Hepatocyte (in vitro differentiated cells): ENCODE data around the gene MDFIC2.

Experiments
- EZH2 ChIP-seq: fragments of 200-600 bp; sonication (generic); IDR thresholded peaks from 2 replicates; pipeline ENCODE4 v1.6.1; 2016; ENCODE audit warnings: antibody characterized with exemption, mild to moderate bottlenecking, borderline replicate concordance
- TF ChIP-seq, protein P1 (sequence below): fragments of 200-600 bp; sonication (generic); IDR thresholded peaks from 2 replicates; pipeline ENCODE4 v1.5.1; 2016; ENCODE audit warnings: antibody characterized with exemption, mild to moderate bottlenecking; ENCODE audit not compliant: poor library complexity

DNA sequence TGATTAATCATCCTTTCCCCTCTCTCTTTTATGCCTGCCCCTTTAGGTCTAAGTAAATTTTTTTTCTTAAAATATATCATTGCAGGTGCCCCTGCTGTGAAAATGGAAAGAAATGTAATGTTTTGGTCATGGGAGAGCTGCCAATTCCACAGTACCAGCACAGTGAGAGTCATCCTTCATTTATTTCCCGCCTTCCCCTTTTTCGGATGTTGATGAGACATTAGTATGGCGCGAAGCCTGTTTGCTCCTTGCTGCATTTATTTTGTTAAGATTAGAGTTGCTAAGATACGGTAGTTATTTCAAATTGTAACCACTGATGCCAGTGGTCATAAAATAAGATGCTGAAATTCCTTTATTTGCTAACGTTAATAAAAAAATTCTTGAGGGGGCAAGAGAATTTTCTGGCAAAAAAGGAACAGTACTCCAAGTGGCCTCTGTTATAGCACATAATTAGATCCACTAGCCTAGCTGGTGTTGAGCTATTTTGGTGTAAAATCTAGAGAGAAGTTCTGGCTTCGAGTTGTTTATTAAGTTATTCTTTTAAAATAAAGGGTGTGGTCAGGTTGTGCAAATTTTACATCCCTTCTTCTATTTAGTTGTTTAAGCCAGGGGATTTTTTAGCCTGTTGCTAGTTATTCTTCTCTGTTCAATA, 62.8 kb downstream of the MDFIC2 start:
- TF ChIP-seq, protein P1, sequence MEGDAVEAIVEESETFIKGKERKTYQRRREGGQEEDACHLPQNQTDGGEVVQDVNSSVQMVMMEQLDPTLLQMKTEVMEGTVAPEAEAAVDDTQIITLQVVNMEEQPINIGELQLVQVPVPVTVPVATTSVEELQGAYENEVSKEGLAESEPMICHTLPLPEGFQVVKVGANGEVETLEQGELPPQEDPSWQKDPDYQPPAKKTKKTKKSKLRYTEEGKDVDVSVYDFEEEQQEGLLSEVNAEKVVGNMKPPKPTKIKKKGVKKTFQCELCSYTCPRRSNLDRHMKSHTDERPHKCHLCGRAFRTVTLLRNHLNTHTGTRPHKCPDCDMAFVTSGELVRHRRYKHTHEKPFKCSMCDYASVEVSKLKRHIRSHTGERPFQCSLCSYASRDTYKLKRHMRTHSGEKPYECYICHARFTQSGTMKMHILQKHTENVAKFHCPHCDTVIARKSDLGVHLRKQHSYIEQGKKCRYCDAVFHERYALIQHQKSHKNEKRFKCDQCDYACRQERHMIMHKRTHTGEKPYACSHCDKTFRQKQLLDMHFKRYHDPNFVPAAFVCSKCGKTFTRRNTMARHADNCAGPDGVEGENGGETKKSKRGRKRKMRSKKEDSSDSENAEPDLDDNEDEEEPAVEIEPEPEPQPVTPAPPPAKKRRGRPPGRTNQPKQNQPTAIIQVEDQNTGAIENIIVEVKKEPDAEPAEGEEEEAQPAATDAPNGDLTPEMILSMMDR: no peak
- TF ChIP-seq EZH2: no peak
